ENCODE data around the gene FKBP15.

DNA sequence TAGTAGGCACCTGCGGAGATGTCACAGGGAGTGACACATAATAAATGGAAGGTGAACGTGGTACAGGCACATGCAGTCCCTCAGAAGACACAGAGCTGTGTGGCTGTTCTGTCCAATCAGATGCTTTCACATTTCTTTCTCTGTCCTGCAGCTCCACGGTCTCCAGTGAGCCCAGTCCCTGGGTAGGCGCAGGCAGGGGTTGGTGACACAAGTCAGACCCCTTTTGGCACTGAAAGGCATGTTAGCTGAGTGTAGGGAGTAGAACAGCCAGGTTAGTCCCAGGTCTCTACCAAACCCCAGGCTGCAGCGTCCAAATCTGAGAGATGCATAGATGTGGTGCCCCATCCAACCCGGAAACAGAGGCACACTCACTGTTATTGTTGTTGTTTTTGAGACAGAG lies 67.5 kb downstream of the FKBP15 start:
- TF ChIP-seq JUNB (IDR thresholded peaks at IDR 0.05; ENCODE audit: unreplicated experiment) (no peak), ZNF114 (CRISPR knock-in tag; IDR thresholded peaks at IDR 0.05) (no peak), CREB1 (CRISPR knock-in tag; IDR thresholded peaks at IDR 0.05; ENCODE audit: low read depth) (no peak), POLR2AphosphoS5 (IDR thresholded peaks at IDR 0.05; ENCODE audit: low read depth) (no peak), EZH2 (IDR thresholded peaks at IDR 0.05; ENCODE audit: low read depth, unreplicated experiment) (no peak), EZH2phosphoT487 (IDR thresholded peaks at IDR 0.05; ENCODE audit: unreplicated experiment) (no peak), ZNF331 (CRISPR knock-in tag; IDR thresholded peaks at IDR 0.05; ENCODE audit: low read depth) (no peak), NANOG (IDR thresholded peaks at IDR 0.05; ENCODE audit: borderline replicate concordance) (no peak)
- TF ChIP-seq, protein P1, sequence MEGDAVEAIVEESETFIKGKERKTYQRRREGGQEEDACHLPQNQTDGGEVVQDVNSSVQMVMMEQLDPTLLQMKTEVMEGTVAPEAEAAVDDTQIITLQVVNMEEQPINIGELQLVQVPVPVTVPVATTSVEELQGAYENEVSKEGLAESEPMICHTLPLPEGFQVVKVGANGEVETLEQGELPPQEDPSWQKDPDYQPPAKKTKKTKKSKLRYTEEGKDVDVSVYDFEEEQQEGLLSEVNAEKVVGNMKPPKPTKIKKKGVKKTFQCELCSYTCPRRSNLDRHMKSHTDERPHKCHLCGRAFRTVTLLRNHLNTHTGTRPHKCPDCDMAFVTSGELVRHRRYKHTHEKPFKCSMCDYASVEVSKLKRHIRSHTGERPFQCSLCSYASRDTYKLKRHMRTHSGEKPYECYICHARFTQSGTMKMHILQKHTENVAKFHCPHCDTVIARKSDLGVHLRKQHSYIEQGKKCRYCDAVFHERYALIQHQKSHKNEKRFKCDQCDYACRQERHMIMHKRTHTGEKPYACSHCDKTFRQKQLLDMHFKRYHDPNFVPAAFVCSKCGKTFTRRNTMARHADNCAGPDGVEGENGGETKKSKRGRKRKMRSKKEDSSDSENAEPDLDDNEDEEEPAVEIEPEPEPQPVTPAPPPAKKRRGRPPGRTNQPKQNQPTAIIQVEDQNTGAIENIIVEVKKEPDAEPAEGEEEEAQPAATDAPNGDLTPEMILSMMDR (conservative IDR thresholded peaks at IDR 0.05; ENCODE audit: low read depth in 2 of 2): no peak
- TF ChIP-seq, protein P2, sequence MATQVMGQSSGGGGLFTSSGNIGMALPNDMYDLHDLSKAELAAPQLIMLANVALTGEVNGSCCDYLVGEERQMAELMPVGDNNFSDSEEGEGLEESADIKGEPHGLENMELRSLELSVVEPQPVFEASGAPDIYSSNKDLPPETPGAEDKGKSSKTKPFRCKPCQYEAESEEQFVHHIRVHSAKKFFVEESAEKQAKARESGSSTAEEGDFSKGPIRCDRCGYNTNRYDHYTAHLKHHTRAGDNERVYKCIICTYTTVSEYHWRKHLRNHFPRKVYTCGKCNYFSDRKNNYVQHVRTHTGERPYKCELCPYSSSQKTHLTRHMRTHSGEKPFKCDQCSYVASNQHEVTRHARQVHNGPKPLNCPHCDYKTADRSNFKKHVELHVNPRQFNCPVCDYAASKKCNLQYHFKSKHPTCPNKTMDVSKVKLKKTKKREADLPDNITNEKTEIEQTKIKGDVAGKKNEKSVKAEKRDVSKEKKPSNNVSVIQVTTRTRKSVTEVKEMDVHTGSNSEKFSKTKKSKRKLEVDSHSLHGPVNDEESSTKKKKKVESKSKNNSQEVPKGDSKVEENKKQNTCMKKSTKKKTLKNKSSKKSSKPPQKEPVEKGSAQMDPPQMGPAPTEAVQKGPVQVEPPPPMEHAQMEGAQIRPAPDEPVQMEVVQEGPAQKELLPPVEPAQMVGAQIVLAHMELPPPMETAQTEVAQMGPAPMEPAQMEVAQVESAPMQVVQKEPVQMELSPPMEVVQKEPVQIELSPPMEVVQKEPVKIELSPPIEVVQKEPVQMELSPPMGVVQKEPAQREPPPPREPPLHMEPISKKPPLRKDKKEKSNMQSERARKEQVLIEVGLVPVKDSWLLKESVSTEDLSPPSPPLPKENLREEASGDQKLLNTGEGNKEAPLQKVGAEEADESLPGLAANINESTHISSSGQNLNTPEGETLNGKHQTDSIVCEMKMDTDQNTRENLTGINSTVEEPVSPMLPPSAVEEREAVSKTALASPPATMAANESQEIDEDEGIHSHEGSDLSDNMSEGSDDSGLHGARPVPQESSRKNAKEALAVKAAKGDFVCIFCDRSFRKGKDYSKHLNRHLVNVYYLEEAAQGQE (IDR thresholded peaks at IDR 0.05; ENCODE audit: unreplicated experiment): no peak
- TF ChIP-seq, protein P3, sequence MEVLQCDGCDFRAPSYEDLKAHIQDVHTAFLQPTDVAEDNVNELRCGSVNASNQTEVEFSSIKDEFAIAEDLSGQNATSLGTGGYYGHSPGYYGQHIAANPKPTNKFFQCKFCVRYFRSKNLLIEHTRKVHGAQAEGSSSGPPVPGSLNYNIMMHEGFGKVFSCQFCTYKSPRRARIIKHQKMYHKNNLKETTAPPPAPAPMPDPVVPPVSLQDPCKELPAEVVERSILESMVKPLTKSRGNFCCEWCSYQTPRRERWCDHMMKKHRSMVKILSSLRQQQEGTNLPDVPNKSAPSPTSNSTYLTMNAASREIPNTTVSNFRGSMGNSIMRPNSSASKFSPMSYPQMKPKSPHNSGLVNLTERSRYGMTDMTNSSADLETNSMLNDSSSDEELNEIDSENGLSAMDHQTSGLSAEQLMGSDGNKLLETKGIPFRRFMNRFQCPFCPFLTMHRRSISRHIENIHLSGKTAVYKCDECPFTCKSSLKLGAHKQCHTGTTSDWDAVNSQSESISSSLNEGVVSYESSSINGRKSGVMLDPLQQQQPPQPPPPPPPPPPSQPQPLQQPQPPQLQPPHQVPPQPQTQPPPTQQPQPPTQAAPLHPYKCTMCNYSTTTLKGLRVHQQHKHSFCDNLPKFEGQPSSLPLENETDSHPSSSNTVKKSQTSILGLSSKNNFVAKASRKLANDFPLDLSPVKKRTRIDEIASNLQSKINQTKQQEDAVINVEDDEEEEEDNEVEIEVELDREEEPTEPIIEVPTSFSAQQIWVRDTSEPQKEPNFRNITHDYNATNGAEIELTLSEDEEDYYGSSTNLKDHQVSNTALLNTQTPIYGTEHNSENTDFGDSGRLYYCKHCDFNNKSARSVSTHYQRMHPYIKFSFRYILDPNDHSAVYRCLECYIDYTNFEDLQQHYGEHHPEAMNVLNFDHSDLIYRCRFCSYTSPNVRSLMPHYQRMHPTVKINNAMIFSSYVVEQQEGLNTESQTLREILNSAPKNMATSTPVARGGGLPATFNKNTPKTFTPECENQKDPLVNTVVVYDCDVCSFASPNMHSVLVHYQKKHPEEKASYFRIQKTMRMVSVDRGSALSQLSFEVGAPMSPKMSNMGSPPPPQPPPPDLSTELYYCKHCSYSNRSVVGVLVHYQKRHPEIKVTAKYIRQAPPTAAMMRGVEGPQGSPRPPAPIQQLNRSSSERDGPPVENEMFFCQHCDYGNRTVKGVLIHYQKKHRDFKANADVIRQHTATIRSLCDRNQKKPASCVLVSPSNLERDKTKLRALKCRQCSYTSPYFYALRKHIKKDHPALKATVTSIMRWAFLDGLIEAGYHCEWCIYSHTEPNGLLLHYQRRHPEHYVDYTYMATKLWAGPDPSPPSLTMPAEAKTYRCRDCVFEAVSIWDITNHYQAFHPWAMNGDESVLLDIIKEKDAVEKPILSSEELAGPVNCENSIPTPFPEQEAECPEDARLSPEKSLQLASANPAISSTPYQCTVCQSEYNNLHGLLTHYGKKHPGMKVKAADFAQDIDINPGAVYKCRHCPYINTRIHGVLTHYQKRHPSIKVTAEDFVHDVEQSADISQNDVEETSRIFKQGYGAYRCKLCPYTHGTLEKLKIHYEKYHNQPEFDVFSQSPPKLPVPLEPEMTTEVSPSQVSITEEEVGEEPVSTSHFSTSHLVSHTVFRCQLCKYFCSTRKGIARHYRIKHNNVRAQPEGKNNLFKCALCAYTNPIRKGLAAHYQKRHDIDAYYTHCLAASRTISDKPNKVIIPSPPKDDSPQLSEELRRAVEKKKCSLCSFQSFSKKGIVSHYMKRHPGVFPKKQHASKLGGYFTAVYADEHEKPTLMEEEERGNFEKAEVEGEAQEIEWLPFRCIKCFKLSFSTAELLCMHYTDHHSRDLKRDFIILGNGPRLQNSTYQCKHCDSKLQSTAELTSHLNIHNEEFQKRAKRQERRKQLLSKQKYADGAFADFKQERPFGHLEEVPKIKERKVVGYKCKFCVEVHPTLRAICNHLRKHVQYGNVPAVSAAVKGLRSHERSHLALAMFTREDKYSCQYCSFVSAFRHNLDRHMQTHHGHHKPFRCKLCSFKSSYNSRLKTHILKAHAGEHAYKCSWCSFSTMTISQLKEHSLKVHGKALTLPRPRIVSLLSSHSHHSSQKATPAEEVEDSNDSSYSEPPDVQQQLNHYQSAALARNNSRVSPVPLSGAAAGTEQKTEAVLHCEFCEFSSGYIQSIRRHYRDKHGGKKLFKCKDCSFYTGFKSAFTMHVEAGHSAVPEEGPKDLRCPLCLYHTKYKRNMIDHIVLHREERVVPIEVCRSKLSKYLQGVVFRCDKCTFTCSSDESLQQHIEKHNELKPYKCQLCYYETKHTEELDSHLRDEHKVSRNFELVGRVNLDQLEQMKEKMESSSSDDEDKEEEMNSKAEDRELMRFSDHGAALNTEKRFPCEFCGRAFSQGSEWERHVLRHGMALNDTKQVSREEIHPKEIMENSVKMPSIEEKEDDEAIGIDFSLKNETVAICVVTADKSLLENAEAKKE (CRISPR knock-in tag; IDR thresholded peaks at IDR 0.05): no peak

All from GM23338 (cell line).